ENCODE measurements around the gene NFKBIB.

NFKBIB gene

DNA sequence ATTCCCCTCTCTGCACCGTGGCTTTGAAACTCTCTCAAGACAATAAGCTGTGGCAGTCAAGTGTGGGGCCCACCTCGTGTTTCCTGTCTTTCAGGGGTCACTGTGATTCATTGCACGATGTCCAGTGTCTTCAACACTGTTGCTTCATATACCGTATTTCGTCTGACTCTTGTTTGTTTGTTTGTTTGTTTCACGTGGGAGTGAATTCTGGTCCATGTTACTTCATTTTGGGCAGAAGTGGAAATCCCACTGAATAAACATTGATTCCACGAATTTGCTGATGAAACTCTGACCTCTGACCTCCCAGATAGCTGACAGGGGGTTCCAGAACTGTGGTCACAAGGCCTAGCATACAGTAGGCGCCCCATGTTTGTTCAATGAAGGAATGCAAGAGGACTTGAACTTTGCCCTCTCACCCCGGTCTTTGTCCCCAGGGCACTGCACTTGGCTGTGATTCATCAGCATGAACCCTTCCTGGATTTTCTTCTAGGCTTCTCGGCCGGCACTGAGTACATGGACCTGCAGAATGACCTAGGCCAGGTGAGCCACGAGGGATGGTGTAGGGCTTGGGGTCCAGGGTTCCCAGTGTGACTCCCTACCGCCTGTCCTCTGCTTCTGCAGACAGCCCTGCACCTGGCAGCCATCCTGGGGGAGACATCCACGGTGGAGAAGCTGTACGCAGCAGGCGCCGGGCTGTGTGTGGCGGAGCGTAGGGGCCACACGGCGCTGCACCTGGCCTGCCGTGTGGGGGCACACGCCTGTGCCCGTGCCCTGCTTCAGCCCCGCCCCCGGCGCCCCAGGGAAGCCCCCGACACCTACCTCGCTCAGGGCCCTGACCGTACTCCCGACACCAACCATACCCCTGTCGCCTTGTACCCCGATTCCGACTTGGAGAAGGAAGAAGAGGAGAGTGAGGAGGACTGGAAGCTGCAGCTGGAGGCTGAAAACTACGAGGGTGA, 5.1 kb downstream of the NFKBIB start:
- no peak for DNase-seq (ENCODE audit: low read depth, low spot score)

DNA sequence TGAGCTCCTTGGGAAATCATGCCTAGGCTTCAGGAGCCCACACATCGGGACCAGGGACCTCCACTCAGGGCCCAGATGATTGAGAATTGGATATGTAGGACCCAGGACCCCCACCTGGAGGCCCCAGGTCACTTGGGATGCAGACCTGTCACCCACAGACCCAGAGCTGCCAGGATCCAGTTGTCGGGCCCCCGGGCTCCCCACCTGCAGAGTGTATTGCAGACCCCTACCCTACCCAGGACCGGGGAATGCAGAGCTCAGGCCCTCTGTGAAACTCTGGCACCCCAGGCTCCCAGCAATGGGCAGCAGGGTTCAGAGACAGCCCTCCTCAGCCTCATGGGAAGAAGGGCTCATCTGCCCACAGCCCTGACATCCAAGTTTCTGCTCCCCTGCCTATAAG, 5.9 kb downstream of the NFKBIB start:
- no peak for DNase-seq (ENCODE audit: low read depth, low spot score)

DNA sequence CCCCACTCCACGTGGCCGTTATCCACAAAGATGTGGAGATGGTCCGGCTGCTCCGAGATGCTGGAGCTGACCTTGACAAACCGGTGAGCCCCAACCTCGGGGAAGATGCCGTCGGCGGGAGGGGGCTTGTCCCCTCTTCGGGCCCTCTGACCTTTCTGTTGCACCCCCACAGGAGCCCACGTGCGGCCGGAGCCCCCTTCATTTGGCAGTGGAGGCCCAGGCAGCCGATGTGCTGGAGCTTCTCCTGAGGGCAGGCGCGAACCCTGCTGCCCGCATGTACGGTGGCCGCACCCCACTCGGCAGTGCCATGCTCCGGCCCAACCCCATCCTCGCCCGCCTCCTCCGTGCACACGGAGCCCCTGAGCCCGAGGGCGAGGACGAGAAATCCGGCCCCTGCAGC, 7.5 kb downstream of the NFKBIB start:
- no peak for DNase-seq (ENCODE audit: low read depth, low spot score)

DNA sequence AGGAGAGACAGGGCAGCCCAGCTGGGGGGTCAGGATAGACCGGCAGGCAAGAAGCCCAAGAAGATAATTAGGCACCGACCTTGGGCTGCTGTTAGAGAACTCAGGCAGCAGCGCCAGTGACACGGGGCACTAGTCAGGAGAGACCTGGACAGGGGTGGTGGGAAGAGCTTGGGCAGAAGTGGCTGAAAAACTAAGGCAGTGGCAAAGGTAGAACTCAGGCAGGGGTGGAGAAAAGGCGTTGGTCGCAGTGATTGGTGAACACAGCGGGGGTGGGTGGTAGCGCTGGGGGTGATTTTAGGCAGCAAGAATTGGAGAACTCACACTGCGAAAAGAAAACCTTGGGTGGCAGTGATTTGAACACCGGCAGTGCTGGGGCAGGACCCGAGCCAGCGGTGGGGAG, 7.9 kb downstream of the NFKBIB start:
- no peak for DNase-seq (ENCODE audit: low read depth, low spot score)

DNA sequence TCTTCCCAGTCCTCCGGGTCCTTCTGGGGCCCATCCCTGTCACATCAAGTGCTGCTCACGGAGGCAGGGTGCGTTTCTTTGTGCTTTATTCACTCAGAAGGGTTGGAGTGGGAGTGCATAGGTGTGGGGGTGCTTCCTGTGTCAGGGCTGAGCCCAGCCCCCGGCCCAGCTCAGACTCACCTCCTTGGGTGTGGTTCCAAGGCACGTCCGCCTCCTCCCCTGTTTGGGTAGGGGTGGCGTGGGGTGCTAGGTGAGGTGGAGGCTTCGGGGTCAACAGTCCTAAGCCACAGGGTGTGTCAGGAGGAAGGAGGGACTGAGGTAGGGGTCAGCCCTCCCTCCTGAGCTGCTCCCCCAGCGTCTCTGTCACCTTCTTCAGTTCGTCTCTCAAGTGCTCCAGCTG, 9.1 kb downstream of the NFKBIB start:
- no peak for DNase-seq (ENCODE audit: low read depth, low spot score)

DNA sequence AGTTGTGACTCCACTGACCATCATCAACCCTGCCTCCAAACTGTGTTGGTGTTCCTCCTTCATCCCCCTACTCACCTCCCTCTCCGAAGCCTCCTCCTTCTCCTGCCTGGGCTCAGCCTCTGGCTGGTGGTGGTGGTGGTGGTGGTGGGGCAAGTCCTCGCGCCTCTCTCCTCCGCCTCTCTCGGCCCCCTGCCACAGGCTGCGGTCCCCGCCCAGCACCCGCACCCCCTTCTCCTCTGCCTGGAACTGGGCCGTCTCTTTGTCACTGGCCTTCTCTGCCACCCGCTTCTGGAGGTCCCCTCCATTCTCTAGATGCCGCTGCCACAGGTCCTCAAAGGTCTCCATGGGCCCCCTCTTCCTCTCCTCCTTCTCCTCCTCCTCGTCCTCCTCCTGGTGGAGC, 10.7 kb downstream of the NFKBIB start:
- DNase-seq (ENCODE audit: low read depth, low spot score): no peak

DNA sequence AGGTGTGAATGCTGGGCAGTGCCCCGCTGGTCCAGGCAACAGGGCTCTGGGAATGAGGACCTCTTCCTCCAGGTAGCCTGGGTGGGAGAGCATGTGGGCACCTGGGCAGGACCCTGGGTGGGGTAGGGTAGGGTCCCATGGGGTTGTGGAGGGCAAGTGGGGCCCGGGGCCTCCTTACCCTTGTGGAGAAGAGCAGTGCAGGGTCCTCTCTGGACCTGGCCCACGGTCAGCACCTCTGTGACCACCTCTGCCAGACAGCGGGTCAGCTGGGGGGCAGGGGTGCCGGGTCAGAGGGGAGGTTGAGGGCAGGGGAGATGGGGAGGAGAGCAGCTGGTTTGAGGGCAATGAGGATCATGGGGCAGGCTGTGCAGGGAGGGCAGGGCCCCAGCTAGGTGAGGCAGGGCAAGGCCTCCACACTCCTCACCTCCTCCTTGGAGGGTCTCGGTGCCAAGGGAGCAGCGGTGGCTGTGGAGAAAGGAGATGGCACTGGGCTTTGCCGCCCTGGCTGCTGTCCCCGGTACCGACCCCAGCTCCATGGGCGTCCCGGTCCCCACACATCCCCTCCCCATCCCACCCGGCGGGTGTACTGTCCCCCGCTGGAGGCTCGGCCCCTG, 11.7 kb downstream of the NFKBIB start:
- no peak for DNase-seq (ENCODE audit: low read depth, low spot score)

DNA sequence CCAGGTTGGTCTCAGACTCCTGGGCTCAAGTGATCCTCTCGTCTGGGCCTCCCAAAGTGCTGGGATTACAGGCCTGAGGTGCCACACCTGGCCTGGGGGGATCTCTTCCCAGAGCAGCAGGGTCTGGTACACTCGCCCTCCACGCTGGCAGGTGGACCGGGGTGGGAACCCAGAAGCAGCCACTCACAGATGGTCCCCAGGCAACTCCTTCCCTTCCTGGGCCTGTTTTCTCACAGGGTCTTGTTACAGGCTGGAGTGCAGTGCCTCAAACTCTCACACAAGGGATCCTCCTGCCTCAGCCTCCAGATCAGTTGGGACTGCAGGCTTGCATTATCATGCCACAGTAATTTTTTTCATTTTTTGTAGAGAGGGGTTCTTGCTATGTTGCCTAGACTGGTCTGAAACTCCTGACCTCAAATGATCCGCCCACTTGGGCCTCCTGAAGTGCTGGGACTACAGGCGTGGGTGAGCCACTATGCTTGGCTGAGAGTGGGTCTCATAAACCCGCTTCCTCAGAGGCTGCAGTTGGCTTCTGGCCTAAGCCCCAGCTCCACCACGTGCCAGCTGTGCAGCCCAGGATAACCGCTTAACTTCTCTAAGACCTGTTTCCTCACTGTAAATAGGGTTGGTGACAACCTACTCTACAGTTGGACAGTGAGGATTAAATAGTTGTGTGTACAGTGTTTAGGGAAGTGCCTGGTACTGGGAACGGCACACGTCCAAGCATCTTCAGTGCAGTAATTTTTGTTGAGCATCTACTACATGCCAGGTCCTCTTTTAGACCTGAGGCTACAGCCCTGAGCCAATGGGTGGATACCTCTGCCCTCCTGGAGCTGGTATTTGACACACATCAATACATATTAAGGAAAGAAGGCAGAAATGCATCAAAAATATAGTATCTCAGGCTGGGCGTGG, 13.1 kb downstream of the NFKBIB start:
- DNase-seq (ENCODE audit: low read depth, low spot score): no peak

DNA sequence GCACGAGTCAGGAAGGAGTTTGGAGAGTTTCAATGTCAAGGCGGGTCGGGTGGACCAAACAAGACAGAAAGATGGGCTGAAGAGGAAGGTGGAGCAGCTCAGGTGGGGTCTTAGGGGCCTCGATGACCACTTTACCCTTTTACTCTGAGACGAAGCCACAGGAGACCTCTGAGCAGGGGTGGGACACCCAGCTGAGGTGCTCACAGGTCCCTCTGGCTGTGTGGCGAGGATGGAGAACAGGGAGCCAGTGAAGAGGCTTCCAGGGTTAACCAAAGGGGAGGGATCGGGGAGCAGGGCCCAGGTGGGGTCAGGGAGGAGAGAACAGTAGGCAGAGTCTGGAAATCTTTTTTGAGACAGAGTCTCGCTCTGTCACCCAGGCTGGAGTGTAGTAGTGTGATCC, 14.2 kb downstream of the NFKBIB start:
- DNase-seq (ENCODE audit: low read depth, low spot score): no peak

DNA sequence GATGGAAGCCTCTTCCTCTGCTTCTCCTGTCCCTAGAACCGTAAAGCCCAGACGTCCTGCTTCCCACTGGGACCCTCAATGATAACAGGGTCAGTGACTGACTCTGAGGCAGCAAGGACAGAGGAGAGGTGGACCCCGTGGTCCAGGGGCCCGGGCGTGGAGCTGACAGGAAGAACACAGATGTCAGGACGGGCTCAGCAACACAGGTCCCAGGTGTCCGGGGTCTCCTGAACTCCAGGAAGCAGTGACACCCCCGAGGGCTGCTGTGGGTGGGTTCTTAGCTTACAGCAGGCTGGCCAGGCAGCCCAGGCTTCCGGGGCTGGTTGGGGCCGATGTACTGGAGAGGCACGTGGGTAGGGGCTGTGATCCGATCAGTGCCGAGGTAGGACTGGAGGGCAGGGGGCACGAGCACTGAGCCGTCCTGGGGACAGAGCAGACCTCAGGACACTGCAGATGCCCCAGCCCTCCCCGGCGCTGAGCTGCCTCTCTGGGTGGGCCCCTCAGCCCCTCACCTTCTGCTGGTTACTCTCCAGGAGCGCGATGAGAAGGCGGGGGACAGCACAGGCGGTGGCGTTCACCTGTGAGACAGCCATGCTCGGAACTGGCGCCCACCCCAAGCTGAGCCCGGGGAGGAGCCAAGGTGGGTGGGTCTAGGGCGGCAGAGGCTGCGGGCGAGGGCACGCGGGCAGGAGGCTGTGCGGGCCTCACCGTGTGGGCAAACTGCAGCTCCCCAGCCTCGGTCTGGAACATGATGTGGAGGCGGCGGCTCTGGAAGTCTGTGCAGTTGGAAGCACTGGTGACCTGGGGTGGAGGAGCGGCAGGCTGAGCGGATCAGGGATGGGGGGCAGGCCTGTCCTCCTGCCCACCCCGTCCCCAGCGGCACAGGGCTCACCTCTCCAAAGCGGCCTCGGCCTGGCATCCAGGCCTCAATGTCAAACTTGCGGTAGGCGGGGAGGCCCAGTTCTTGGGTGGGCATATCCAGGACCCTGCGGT, 15.9 kb downstream of the NFKBIB start:
- DNase-seq (ENCODE audit: low read depth, low spot score): no peak

DNA sequence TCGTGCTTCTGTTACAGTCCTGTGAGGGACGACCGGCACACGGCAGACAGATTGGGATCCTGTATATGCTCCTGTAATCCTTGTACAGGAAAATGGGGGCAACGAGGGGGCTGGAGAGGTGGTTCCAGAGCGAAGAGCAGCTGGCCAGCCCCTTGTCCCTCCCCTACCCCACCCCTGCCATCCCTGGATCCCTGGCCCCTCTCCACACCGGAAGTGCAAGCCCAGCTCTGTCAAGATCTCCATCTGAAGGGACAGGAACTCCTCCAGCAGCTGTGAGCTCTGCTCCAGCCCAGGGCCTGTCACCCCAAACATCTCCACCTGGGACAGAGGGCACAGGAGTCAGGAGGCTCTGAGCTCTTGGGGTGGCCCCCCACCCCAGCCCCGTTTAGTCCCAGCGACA, 17.7 kb downstream of the NFKBIB start:
- no peak for DNase-seq (ENCODE audit: low read depth, low spot score)

DNA sequence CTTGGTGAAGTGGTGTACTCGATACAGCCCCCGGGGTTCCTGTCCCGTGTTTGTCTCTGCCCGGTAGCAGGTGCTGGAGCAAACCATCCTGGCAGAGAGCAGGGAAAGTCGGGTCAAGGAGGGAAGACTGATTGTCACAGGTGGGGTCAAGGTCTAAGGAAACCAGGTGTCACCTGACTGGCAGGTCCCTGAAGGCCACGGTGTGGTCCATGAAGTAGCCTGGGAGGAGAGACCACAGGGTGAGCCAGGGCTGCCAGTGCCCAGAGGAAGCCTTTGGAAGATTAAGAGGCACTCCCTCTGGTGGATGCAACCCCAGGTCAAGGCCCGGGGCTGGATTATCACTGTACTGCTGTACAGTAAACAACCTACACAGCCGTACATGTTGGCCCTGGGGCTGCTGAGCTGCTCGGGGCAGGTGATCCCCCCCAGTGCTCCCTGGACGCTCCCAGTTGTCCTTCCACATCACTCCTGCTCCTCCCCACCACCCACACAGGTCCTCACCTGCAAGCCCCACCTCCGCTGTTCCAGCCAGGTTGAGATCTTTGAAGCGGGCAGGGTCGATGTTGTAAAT, 18.2 kb downstream of the NFKBIB start:
- DNase-seq (ENCODE audit: low read depth, low spot score): no peak

DNA sequence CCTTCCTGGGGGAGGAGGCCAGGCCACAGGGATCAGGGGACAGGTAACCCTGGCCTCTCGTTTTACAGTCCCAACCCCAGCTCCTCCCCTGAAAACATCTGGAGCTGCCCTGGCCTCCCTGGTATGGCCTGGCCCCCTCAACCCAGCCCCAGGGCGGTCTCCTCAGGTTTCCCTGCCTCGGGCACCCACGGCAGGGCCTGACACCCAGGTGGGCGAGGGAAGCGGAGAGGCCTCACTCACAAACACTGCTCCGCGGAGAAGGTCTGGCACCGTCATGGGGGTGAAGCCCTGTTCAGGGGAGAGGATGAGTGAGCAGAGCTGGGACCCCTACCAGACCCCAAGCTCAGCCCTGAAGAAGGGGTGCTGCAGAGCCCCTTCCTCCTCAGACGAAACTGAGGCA, 18.8 kb downstream of the NFKBIB start:
- DNase-seq (ENCODE audit: low read depth, low spot score): no peak

DNA sequence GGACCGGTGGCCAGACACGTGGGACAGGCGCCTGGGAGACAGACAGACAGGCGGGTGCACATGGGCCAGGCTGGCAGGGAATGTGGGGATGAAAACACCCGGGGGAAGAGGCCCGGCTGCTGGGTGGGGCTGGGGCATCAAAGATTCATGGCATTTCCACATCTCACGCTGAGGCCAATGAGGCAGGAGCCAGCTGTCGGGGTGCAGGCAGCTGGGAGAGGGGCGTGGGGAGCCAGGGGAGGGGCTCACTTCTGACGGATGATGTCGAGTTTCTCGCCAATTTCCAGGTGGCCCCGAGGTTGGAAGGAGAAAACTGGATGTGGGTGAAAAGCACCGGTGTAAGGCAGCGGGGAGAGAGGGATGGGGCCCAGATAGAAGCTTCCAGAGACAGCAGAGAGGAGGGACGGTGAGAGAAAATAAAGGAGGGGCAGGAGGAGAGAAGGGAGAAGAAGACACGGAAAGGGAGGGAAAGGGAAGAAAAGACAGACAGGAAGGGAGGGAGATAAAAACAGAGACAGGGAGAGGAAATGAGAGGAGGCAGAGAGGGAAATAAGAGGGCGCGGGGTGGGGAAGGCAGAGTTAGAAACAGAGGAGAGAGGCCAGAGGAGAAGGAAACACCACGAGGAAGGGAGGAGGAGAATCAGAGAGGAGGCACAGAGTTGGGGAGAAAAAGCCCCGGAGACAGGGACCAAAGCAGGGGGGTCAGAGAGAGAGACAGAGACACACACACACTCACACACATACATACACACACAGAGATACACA, 20.2 kb downstream of the NFKBIB start:
- DNase-seq (ENCODE audit: low read depth, low spot score): no peak

DNA sequence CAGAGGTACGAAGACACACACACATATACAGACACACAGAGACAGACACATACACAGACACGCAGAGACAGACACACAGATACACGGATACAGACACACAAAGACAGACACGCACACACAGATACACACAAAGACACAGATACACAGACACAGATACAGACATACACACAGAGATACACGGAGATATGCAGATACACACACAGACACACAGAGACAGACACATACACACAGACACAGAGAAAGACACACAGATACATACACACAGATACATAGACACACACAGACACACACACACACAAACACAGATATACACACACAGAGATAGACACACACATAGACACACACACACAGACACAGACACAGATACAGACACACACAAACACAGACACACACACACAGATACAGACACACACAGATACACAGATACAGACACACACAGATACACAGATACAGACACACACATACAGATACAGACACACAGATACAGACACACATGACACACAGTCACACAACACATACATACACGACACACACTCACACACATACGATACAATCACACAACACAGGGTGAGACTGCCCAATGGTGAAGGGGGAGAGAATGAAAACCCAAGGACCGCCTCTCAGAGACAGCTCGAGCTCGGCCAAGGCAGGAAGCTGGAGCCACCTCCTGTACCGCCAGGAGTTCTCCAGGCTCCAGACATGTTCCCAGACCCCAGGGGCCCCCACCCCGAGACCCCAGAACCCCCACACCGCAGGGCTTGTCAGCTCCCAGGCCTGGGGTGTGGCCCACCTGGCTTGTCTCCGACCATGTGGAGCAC, 21.0 kb downstream of the NFKBIB start:
- no peak for DNase-seq (ENCODE audit: low read depth, low spot score)

DNA sequence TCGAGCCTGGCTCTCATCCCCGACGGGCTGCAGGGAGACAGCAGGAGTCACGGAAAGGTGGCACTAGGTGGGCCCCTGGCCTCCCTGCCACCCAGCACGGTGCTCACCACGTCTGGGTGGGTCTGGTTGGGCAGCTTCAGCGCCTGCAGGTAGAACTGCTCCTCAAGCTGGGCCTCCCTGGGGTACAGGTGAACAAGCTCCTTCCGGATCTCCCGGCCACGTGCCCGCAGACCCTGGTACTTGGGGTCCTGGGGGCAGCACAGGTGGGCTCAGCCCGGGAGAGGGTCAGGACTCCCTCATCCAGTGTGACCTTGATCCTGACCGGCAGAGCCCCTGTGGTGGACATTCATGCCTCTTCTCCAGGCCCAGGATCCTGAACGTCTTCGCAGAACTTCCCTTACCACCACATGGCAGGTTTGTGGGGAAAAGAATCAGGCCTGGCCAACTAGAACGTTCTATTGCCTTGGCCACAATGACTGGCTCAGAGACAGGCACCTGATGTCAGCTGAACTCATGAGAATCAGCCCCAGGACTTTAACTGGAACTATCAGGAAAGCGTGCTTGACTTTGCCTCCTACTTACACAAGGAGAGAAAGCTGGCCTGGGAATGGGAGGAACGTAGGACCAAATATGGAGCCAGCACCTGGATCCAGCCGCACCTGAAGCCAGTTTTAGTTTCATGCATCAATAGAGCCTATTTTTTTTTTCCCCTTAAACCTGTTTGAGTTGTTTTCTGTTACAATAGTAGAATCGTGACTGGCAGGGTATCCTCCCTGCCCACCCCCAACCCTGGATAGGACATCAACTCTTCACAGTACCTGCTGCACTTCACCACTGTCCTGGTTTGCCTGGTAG, 21.9 kb downstream of the NFKBIB start:
- DNase-seq (ENCODE audit: low read depth, low spot score): no peak

DNA sequence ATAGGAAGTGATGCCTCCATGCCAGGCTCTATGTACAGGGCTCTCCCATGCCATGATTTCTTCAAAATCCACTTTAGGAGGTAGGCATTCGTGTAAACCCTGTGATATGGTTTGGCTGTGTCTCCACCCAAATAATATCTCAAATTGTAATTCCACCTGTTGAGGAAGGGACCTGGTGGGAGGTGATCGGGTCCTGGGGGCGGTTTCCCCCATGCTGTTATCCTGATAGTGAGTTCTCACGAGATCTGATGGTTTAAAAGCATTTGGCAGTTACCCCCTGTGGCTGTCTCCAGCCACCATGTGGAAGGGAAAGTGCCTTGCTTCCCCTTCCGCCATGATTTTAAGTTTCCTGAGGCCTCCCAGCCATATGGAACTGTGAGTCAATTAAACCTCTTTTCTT, 22.7 kb downstream of the NFKBIB start:
- no peak for DNase-seq (ENCODE audit: low read depth, low spot score)

DNA sequence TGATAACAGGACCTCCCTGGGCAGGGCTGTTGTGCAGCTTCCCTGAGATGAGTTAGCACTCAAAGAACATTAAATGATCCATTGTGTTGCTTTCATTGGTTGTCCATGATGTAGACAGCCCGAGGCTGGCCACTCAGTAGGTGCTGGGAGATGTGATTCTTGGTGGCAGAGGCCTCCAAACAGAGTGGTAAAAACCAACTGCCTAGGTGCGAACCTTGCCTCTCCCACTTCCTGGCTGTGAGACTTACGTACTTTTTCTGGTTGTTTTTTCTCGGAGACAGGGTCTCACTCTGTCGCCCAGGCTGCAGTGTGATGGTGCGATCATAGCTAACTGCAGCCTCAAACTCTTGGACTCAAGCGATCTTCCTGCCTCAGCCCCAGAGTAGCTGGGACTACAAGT, 24.6 kb downstream of the NFKBIB start:
- no peak for DNase-seq (ENCODE audit: low read depth, low spot score)

All from astrocyte of the hippocampus (primary cell).